ENCODE results near the gene GUCA1A.
A peak's percentile ranks its signal among the peaks of the same experiment; 100 is the strongest.

Gene GUCA1A

GRCh38 chr6:42138190-42138589 lies 35.0 kb upstream of the GUCA1A start:
- H3K4me3 ChIP-seq (replicated peaks in 1 of 2; ENCODE audit: low read depth in 2 of 2, low read length in 2 of 2): no peak overlapping the region
- DNase-seq (ENCODE audit: low read depth in 2 of 2): no peak
- TF ChIP-seq CTCF (IDR thresholded peaks at IDR 0.05; ENCODE audit: low read depth, low read length): no peak

GRCh38 chr6:42138630-42139619 lies 34.2 kb upstream of the GUCA1A start:
- peak in 1 of 2 donors; percentile 37 for DNase-seq (ENCODE audit: low read depth in 2 of 2)
- no peak for TF ChIP-seq CTCF (IDR thresholded peaks at IDR 0.05; ENCODE audit: low read depth, low read length)
- no peak overlapping the region for H3K4me3 ChIP-seq (replicated peaks in 1 of 2; ENCODE audit: low read depth in 2 of 2, low read length in 2 of 2)

GRCh38 chr6:42140032-42140431 lies 33.1 kb upstream of the GUCA1A start:
- no peak overlapping the region for H3K4me3 ChIP-seq (replicated peaks in 1 of 2; ENCODE audit: low read depth in 2 of 2, low read length in 2 of 2)
- DNase-seq (ENCODE audit: low read depth in 2 of 2): peak in 1 of 2 donors; percentile 48
- TF ChIP-seq CTCF (IDR thresholded peaks at IDR 0.05; ENCODE audit: low read depth, low read length): no peak

- peak overlapping the region in 1 of 2 donors; percentile 63 for H3K4me3 ChIP-seq (replicated peaks in 1 of 2; ENCODE audit: low read depth in 2 of 2, low read length in 2 of 2)
- TF ChIP-seq CTCF (IDR thresholded peaks at IDR 0.05; ENCODE audit: low read depth, low read length): no peak
Measured at GRCh38 chr6:42140756-42141602, 32.2 kb upstream of the GUCA1A start.

GRCh38 chr6:42141603-42142117 lies 31.5 kb upstream of the GUCA1A start:
- TF ChIP-seq CTCF (IDR thresholded peaks at IDR 0.05; ENCODE audit: low read depth, low read length): no peak
- no peak for DNase-seq (ENCODE audit: low read depth in 2 of 2)
- peak overlapping the region; percentile 49 to 63 for H3K4me3 ChIP-seq (replicated peaks in 1 of 2; ENCODE audit: low read depth in 2 of 2, low read length in 2 of 2)

More at GRCh38 chr6:42140756-42141602, 32.2 kb upstream of the GUCA1A start:
- no peak for DNase-seq (ENCODE audit: low read depth in 2 of 2)

- peak within 1 kb of the TSS; percentile 49 to 63 for H3K4me3 ChIP-seq (replicated peaks in 1 of 2; ENCODE audit: low read depth in 2 of 2, low read length in 2 of 2)
- no peak for DNase-seq (ENCODE audit: low read depth in 2 of 2)
- no peak for TF ChIP-seq CTCF (IDR thresholded peaks at IDR 0.05; ENCODE audit: low read depth, low read length)
Measured at GRCh38 chr6:42142118-42142835, 30.9 kb upstream of the GUCA1A start, which contains the start of gene C6orf132. TSS of gene C6orf132 (minus strand) at chr6:42142620. CDS start at chr6:42142444, 176 bp downstream.
